OCI-LY1 (cell line): ENCODE measurements around the gene GNAL.

Experiments
- CTCF ChIP-seq: fragments of 200-600 bp; sonication (generic), shearing (Covaris generic); IDR thresholded peaks from 2 replicates; pipeline ENCODE4 v1.5.1; 2017; ENCODE audit warnings: mild to moderate bottlenecking, antibody characterized with exemption, low read length, moderate library complexity, mixed read lengths
- EZH2 ChIP-seq: fragments of 200-600 bp; sonication (generic), shearing (Covaris generic); IDR thresholded peaks from 2 replicates; pipeline ENCODE4 v1.8.0; 2017; ENCODE audit warnings: borderline replicate concordance, mixed run types, mild to moderate bottlenecking, antibody characterized with exemption, low read length, moderate library complexity, mixed read lengths

GRCh38 chr18:11733031-11733430 is 44.0 kb downstream of the GNAL start:
- peak; percentile 92 for TF ChIP-seq CTCF
- TF ChIP-seq EZH2: no peak
